Activated T-cell treated with anti-CD3 and anti-CD28 coated beads, Interleukin-2, amount 50 U/mL, for 24 hours (primary cell): ENCODE results near the gene MAGEB6.
"Not testable (repeated sequence)": the region's sequence is repeated elsewhere in the genome, so short reads cannot be mapped to it uniquely, and the experiment has no call there.

ENCODE experiments used
- DNase-seq: peaks from one replicate; pipeline ENCODE4 v3.0.0-alpha.2; 2020
- H3K27ac Mint-ChIP-seq: 2 replicates; pipeline ENCODE4 v1.8.0; 2020; ENCODE audit warnings: mild to moderate bottlenecking, mixed read lengths
- H3K27me3 Mint-ChIP-seq: 2 replicates; pipeline ENCODE4 v1.8.0; 2020; ENCODE audit warnings: mixed read lengths
- H3K36me3 Mint-ChIP-seq: 2 replicates; pipeline ENCODE4 v1.8.0; 2020; ENCODE audit warnings: low read depth, mixed read lengths
- H3K4me1 Mint-ChIP-seq: 2 replicates; pipeline ENCODE4 v1.8.0; 2020; ENCODE audit warnings: low read depth, mixed read lengths
- H3K4me3 Mint-ChIP-seq: 2 replicates; pipeline ENCODE4 v1.8.0; 2020; ENCODE audit warnings: mild to moderate bottlenecking, moderate library complexity, mixed read lengths
- H3K9me3 Mint-ChIP-seq: 2 replicates; pipeline ENCODE4 v1.8.0; 2020; ENCODE audit warnings: mixed read lengths

MAGEB6 gene

GRCh38 chrX:26192204-26192603, at the start of gene MAGEB6:
TSS of gene MAGEB6 (plus strand) at chrX:26192440. CDS start at chrX:26193847, 1,407 bp downstream.
- H3K27ac Mint-ChIP-seq: no peak within 1 kb of the TSS
- no peaks in the 10 kb centered on the region for H3K36me3 Mint-ChIP-seq
- no peaks in the 10 kb centered on the region for H3K4me1 Mint-ChIP-seq
- peaks cover 3% of the 10 kb centered on the region for H3K9me3 Mint-ChIP-seq
- no peak within 1 kb of the TSS for H3K4me3 Mint-ChIP-seq
- H3K27me3 Mint-ChIP-seq: no peaks in the 10 kb centered on the region
- no peak for DNase-seq

GRCh38 chrX:26146024-26146423, 46.2 kb upstream of the MAGEB6 start:
- Mint-ChIP-seq H3K4me3 (no peak overlapping the region), H3K9me3 (no peaks in the 10 kb centered on the region), H3K27me3 (no peaks in the 10 kb centered on the region)

GRCh38 chrX:26160301-26160700, 31.9 kb upstream of the MAGEB6 start, which contains the start of gene MAGEB6B:
TSS of gene MAGEB6B (plus strand) at chrX:26160601. CDS start at chrX:26160601, 0 bp downstream.
- H3K36me3 Mint-ChIP-seq: no peaks in the 10 kb centered on the region

More at GRCh38 chrX:26146024-26146423, 46.2 kb upstream of the MAGEB6 start:
- H3K36me3 Mint-ChIP-seq: no peaks in the 10 kb centered on the region
- H3K27ac Mint-ChIP-seq: no peak overlapping the region
- DNase-seq: no peak
- H3K4me1 Mint-ChIP-seq: no peaks in the 10 kb centered on the region

GRCh38 chrX:26203561-26203960, 11.3 kb downstream of the MAGEB6 start:
- Mint-ChIP-seq H3K36me3 (no peaks in the 10 kb centered on the region), H3K27me3 (peaks cover 4% of the 10 kb centered on the region), H3K9me3 (no peaks in the 10 kb centered on the region), H3K4me3 (no peak overlapping the region), H3K27ac (no peak overlapping the region), H3K4me1 (no peaks in the 10 kb centered on the region)
- no peak for DNase-seq

More at GRCh38 chrX:26160301-26160700, 31.9 kb upstream of the MAGEB6 start, which contains the start of gene MAGEB6B:
- Mint-ChIP-seq H3K4me1 (no peaks in the 10 kb centered on the region), H3K9me3 (peaks cover 6% of the 10 kb centered on the region), H3K27ac (no peak within 1 kb of the TSS), H3K4me3 (no peak within 1 kb of the TSS), H3K27me3 (no peaks in the 10 kb centered on the region)
- DNase-seq: no peak

GRCh38 chrX:26204717-26205116, 12.5 kb downstream of the MAGEB6 start:
- not testable (repeated sequence) for H3K27me3 Mint-ChIP-seq, H3K4me1 Mint-ChIP-seq, H3K4me3 Mint-ChIP-seq, DNase-seq, H3K36me3 Mint-ChIP-seq, H3K9me3 Mint-ChIP-seq, H3K27ac Mint-ChIP-seq

- no peaks in the 10 kb centered on the region for H3K27me3 Mint-ChIP-seq
- H3K4me3 Mint-ChIP-seq: no peak overlapping the region
- no peaks in the 10 kb centered on the region for H3K4me1 Mint-ChIP-seq
- no peak for DNase-seq
- H3K27ac Mint-ChIP-seq: no peak overlapping the region
- H3K36me3 Mint-ChIP-seq: no peaks in the 10 kb centered on the region
- H3K9me3 Mint-ChIP-seq: no peaks in the 10 kb centered on the region
These were observed 15.8 kb downstream of the MAGEB6 start for GRCh38 chrX:26208012-26208411.

- no peak for DNase-seq
- Mint-ChIP-seq H3K9me3 (no peaks in the 10 kb centered on the region), H3K4me3 (no peak within 1 kb of the TSS), H3K27ac (no peak within 1 kb of the TSS), H3K4me1 (no peaks in the 10 kb centered on the region), H3K27me3 (peaks cover 7% of the 10 kb centered on the region), H3K36me3 (no peaks in the 10 kb centered on the region)
These were observed 23.6 kb downstream of the MAGEB6 start, which contains the start of gene MAGEB5 for GRCh38 chrX:26215869-26216268. TSS of gene MAGEB5 (plus strand) at chrX:26216169. CDS start at chrX:26217302, 1,133 bp downstream.

GRCh38 chrX:26219351-26219750, 27.1 kb downstream of the MAGEB6 start:
- no peak for DNase-seq
- Mint-ChIP-seq H3K9me3 (no peaks in the 10 kb centered on the region), H3K36me3 (no peaks in the 10 kb centered on the region), H3K4me1 (no peaks in the 10 kb centered on the region), H3K4me3 (no peak overlapping the region), H3K27ac (no peak overlapping the region), H3K27me3 (peaks cover 7% of the 10 kb centered on the region)

- Mint-ChIP-seq H3K4me1 (no peaks in the 10 kb centered on the region), H3K36me3 (no peaks in the 10 kb centered on the region), H3K9me3 (no peaks in the 10 kb centered on the region), H3K4me3 (no peak overlapping the region), H3K27ac (no peak overlapping the region), H3K27me3 (peaks cover 2% of the 10 kb centered on the region)
- DNase-seq: no peak
These were observed 41.9 kb downstream of the MAGEB6 start for GRCh38 chrX:26234177-26234576.
